NCI-H2196 (cell line): Measurements from ENCODE around the gene BTAF1.
"Not testable (repeated sequence)": the region's sequence is repeated elsewhere in the genome, so short reads cannot be mapped to it uniquely, and the experiment has no call there.

Source experiments
- DNase-seq: peaks from one replicate; lab custom pipeline; 2025; ENCODE audit not compliant: unreplicated experiment; lab: John Stamatoyannopoulos, UW

BTAF1 gene

DNA sequence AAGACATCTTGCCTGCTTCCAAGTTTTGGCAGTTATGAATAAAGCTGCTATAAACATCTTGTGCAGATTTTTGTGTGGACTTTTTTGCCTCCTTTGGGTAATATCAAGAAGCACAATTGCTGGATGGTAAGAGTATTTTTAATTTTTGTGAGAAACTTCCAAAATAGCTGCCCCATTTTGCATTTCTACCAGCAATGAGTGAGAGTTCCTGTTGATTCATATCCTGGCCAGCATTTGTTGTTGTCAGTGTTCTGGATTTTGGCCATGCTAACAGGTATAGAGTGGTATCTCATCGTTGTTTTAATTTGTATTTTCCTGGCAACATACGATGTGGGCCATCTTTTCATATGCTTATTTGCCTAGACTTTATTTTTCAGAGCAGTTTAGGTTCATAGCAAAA, 53.9 kb downstream of the BTAF1 start:
- DNase-seq = no peak

DNA sequence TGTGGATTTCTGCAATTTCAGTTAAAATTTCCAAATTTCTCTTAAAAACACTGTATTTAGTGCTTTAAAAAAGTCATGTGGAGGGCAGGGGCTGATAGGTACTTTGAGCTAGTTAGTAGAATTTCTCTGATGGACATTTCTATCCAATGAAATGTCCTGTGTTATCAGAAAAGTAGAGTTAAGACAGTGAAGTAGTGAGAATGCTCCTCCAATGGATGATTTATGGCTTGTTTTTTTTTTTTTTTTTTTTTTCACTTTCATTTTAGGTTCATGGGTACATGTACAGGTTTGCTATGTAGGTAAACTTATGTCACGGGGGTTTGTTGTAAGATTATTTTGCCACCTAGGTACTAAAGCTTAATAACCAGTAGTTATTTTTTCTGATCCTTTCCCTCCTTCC, 55.0 kb downstream of the BTAF1 start:
- no peak for DNase-seq

DNA sequence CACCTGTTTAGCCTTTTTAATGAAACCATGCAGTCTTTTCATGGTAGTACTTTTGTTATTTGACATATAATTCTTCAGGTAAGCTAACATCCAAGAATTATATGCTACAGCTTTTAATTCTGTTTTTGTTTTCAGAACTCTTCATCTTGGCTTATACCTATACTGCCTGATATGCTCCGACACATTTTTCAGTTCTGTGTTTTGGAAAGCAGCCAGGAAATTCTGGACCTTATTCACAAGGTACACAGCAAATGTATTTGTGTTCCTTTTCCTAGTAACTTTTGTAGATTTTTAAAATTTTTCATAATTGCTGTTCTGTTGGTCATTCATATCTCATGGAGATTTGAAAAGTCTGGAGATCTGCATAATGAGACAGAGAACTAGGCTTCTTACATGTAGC, 56.7 kb downstream of the BTAF1 start:
- no peak for DNase-seq

GRCh38 chr10:91983416-91983815, 59.8 kb downstream of the BTAF1 start:
- DNase-seq = no peak

GRCh38 chr10:91987397-91988037, 63.9 kb downstream of the BTAF1 start:
- DNase-seq = no peak

GRCh38 chr10:91992031-91992430, 68.5 kb downstream of the BTAF1 start:
- no peak for DNase-seq

GRCh38 chr10:91996266-91996665, 72.7 kb downstream of the BTAF1 start:
- DNase-seq = no peak

- DNase-seq = no peak
Observed at GRCh38 chr10:92001581-92001980, 78.0 kb downstream of the BTAF1 start.

DNA sequence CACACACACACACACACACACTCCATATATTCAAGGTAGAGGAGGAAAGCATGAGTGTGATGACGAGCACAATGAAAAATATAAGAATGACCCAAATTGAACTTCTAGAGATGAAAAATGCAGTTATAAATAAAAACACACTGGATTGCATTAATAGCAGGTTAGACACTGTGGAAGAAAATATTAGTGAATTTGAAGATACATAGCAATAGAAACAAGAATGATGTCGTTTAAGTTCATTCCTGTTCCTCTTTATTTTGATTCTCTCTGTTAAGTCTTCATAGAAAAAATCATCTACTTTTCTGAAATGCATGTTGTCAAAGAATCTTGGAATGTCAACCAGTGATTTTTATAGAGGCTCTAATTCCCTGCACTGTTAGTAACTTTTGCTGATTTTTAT, 78.4 kb downstream of the BTAF1 start:
- DNase-seq = no peak

- DNase-seq = no peak
Observed at GRCh38 chr10:92003258-92003657, 79.7 kb downstream of the BTAF1 start.

DNA sequence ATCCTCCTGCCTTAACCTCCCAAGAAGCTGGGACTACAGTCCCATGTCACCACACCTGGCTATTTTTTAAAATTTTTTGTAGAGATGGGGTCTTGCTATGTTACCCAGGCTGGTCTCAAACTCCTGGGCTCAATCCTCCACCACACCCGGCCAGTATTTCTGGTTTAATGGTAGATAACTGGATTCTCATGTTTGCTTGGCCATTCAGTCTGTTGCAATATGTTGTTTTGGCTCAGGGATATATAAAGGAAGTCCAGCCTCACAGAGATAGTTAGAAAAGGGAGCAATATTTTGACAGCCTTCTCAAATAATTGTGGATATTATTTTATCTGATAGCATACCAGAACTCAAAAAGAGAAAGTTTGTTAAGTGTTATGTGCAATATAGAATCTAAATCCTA, 82.4 kb downstream of the BTAF1 start:
- DNase-seq = no peak

GRCh38 chr10:92009445-92009844, 85.9 kb downstream of the BTAF1 start:
- no peak for DNase-seq

- no peak for DNase-seq
Observed at GRCh38 chr10:92010047-92010735, 86.6 kb downstream of the BTAF1 start.

- no peak for DNase-seq
Observed at GRCh38 chr10:92011560-92012214, 88.1 kb downstream of the BTAF1 start.

- DNase-seq = no peak
Observed at GRCh38 chr10:92014620-92015019, 91.0 kb downstream of the BTAF1 start.

DNA sequence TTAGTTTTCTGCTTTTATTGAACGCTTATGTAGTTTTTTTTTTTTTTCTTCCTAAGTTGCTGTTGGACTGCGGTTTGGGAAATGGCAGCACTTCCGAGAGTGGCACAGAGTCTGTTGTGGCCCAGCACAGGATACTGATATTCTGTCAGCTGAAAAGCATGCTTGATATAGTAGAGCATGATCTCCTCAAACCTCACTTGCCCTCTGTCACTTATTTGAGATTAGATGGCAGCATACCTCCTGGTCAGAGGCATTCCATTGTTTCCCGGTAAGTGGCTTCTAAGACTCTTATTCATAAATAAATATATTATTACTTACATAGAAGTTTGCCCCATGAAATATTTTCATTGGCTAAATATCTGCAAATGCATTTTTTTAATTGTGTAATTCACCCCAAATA, 101.1 kb downstream of the BTAF1 start:
- DNase-seq = no peak

- not testable (repeated sequence) for DNase-seq
Observed at GRCh38 chr10:92025340-92025739, 101.8 kb downstream of the BTAF1 start.

- DNase-seq = no peak
Observed at GRCh38 chr10:92027141-92027540, 103.6 kb downstream of the BTAF1 start.

DNA sequence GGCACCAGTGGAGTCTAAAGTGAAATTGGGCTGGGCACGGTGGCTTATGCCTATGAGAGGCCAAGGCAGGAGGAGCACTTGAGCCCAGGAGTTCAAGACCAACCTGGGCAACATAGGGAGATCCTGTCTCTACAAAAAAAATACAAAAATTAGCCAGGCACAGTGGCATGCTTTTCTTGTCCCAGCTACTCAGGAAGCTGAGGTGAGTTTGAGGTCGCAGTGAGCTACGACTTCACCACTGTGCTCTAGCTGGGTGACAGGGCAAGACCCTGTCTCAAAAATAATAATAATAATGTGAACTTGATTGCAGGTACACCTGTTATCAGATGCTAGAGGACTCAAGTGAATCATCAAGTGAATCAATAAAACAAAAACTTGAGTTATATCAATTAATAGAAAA, 108.0 kb downstream of the BTAF1 start:
- DNase-seq = no peak

- not testable (repeated sequence) for DNase-seq
Observed at GRCh38 chr10:92033070-92033469, 109.5 kb downstream of the BTAF1 start.

- no peak for DNase-seq
Observed at GRCh38 chr10:92038949-92039348, 115.4 kb downstream of the BTAF1 start.

GRCh38 chr10:92042541-92042940, 119.0 kb downstream of the BTAF1 start:
- DNase-seq = no peak
